SK-N-SH (cell line): ENCODE data around the gene HDAC11. TPM values are rescaled to one million over a fixed set of nuclear protein-coding genes. Genes with fewer than 3 reads are reported as not detected.

Source experiments
- CTCF ChIA-PET: fragments of 300-600, 350-600 bp; formaldehyde crosslinking; extraction: SDS; loops from one replicate; lab custom pipeline; 2021; lab: Yijun Ruan, JAX
- POLR2A ChIA-PET: fragments of 350-600 bp; sonication (Branson Sonifier 250); formaldehyde crosslinking; extraction: SDS; loops from one replicate; lab custom pipeline; 2020; ENCODE audit warnings: antibody characterized with exemption, inconsistent platforms; lab: Yijun Ruan, JAX
- DNase-seq: peaks from one replicate; pipeline ENCODE4 v3.0.0; 2012
- H2AFZ ChIP-seq: fragments of 200-600 bp; sonication (generic); 2 replicates; pipeline ENCODE4 v1.8.1; 2016; ENCODE audit warnings: antibody characterized with exemption, mild to moderate bottlenecking, low read depth
- H3F3A ChIP-seq: fragments of 200-600 bp; sonication (generic); replicated peaks from 2 replicates; pipeline ENCODE3; 2016; ENCODE audit warnings: antibody characterized with exemption, mild to moderate bottlenecking; ENCODE audit not compliant: insufficient read depth
- H3K27ac ChIP-seq, 2 experiments: fragments of 200-500 bp in 1 of 2; fragments of 200-600 bp in 1 of 2; sonication (Bioruptor generic) in 1 of 2; sonication (generic), shearing (Covaris generic) in 1 of 2; 2 replicates each; pipeline versions ENCODE4 v1.5.1 to v1.6.1; 2014 to 2016; ENCODE audit warnings: low read depth in 2 of 2, inconsistent platforms in 1 of 2, low read length in 1 of 2, mild to moderate bottlenecking in 1 of 2, mixed read lengths in 1 of 2
- H3K27me3 ChIP-seq: fragments of 200-600 bp; sonication (generic), shearing (Covaris generic); 2 replicates; pipeline ENCODE4 v1.6.1; 2016; ENCODE audit warnings: mixed run types; ENCODE audit not compliant: insufficient read depth
- H3K36me3 ChIP-seq, 2 experiments: fragments of 200-500 bp in 1 of 2; fragments of 200-600 bp in 1 of 2; sonication (Bioruptor generic) in 1 of 2; sonication (generic) in 1 of 2; replicated peaks in 1 of 2; 2 replicates each; pipeline versions ENCODE3 to v1.5.1; 2014 to 2016; ENCODE audit warnings: low read length in 1 of 2, mild to moderate bottlenecking in 1 of 2; ENCODE audit not compliant: insufficient read depth in 2 of 2, control insufficient read depth in 1 of 2
- H3K4me1 ChIP-seq, 2 experiments: fragments of 200-500 bp in 1 of 2; fragments of 200-600 bp in 1 of 2; sonication (Bioruptor generic) in 1 of 2; sonication (generic), shearing (Covaris generic) in 1 of 2; 2 replicates each; pipeline versions ENCODE4 v1.5.1 to v1.6.1; 2014 to 2016; ENCODE audit warnings: low read depth in 1 of 2, low read length in 1 of 2, mixed run types in 1 of 2; ENCODE audit not compliant: insufficient read depth in 2 of 2, control insufficient read depth in 1 of 2
- H3K4me2 ChIP-seq: fragments of 200-600 bp; sonication (generic), shearing (Covaris generic); 2 replicates; pipeline ENCODE4 v1.6.1; 2017; ENCODE audit warnings: mixed run types
- H3K4me3 ChIP-seq, 2 experiments: fragments of 200-500 bp in 1 of 2; fragments of 200-600 bp in 1 of 2; sonication (Bioruptor generic) in 1 of 2; sonication (generic), shearing (Covaris generic) in 1 of 2; 2 replicates each; pipeline versions ENCODE4 v1.5.1 to v1.8.1; 2014 to 2016; ENCODE audit warnings: low read depth in 2 of 2, inconsistent platforms in 1 of 2, low read length in 1 of 2, mild to moderate bottlenecking in 1 of 2, mixed read lengths in 1 of 2, moderate library complexity in 1 of 2
- H3K79me2 ChIP-seq: fragments of 200-600 bp; sonication (generic); 2 replicates; pipeline ENCODE4 v1.8.1; 2017; ENCODE audit warnings: mild to moderate bottlenecking; ENCODE audit not compliant: insufficient read depth
- H3K9ac ChIP-seq: fragments of 200-600 bp; sonication (generic); 2 replicates; pipeline ENCODE4 v1.6.1; 2017; ENCODE audit warnings: mixed run types
- H3K9me2 ChIP-seq: fragments of 200-600 bp; sonication (generic); 2 replicates; pipeline ENCODE4 v1.6.1; 2017; ENCODE audit warnings: mixed run types
- H3K9me3 ChIP-seq: fragments of 200-600 bp; sonication (generic); 2 replicates; pipeline ENCODE4 v1.6.1; 2017; ENCODE audit warnings: mixed run types, mild to moderate bottlenecking, moderate library complexity
- H4K20me1 ChIP-seq: fragments of 200-600 bp; sonication (generic); 2 replicates; pipeline ENCODE4 v1.6.1; 2017; ENCODE audit warnings: mild to moderate bottlenecking, mixed run types; ENCODE audit not compliant: insufficient read depth
- CHD2 ChIP-seq: fragments of 150-350 bp; IDR thresholded peaks from 2 replicates; pipeline ENCODE4 v1.6.1; 2018; ENCODE audit warnings: low read length; ENCODE audit not compliant: partially characterized antibody
- EP300 ChIP-seq, 2 experiments: IDR thresholded peaks; 2 replicates each; pipeline versions ENCODE4 v1.4.0 to v1.6.1; 2012; ENCODE audit warnings: borderline replicate concordance in 1 of 2, low read depth in 1 of 2, low read length in 1 of 2
- FOXJ3 ChIP-seq: sonication (generic); formaldehyde crosslinking; IDR thresholded peaks from 2 replicates; pipeline ENCODE4 v1.5.1; 2020; ENCODE audit warnings: mild to moderate bottlenecking, missing genetic modification reagents
- NRF1 ChIP-seq: IDR thresholded peaks from 2 replicates; pipeline ENCODE4 v1.6.1; 2012; ENCODE audit warnings: low read depth, mild to moderate bottlenecking, low read length
- RFX5 ChIP-seq: IDR thresholded peaks from 2 replicates; pipeline ENCODE4 v1.6.1; 2012; ENCODE audit warnings: mild to moderate bottlenecking, improper control_type of control experiment, low read length
- SMC3 ChIP-seq: IDR thresholded peaks from 2 replicates; pipeline ENCODE4 v1.6.1; 2012; ENCODE audit warnings: low read depth, low read length, improper control_type of control experiment
- TEAD4 ChIP-seq: IDR thresholded peaks from 2 replicates; pipeline ENCODE4 v1.4.0; 2012; ENCODE audit warnings: mild to moderate bottlenecking, borderline replicate concordance; ENCODE audit not compliant: insufficient read depth
- WGBS: methylation state at CpG from one replicate; pipeline ENCODE4 v1.1.6; 2017; ENCODE audit warnings: low lambda C conversion rate; 5-methylcytosine and 5-hydroxymethylcytosine counted together
- polyA plus RNA-seq, 3 experiments: library from polyadenylated mRNA; depleted of rRNA; stranded (reverse); fragments of >200 nt; gene quantifications; 2 replicates each; pipeline ENCODE4 v1.2.3, GENCODE V29; 2012
- TF ChIP-seq, protein P1 (sequence below): IDR thresholded peaks from 2 replicates; pipeline ENCODE4 v1.4.0; 2012; ENCODE audit warnings: low read depth, borderline replicate concordance
- TF ChIP-seq, protein P2 (sequence below): IDR thresholded peaks from 2 replicates; pipeline ENCODE4; 2012

The HDAC11 gene
- polyA plus RNA-seq, 1 of the 3 experiments (the other 2 are of a cell fraction), result 17.5 TPM

- 58% methylated on average over 11 of the region's 13 CpGs for WGBS
- no peaks in the 10 kb centered on the region for H4K20me1 ChIP-seq
- H3K4me1 ChIP-seq, result peaks cover 0 to 5% of the 10 kb centered on the region in 2 experiments; a peak in 1 of 4 replicates
- no peaks in the 10 kb centered on the region for H3F3A ChIP-seq
- no peak overlapping the region for H3K9ac ChIP-seq
- no peak for DNase-seq
- TF ChIP-seq RFX5, result no peak
- no peak for TF ChIP-seq TEAD4
- TF ChIP-seq CHD2, result no peak
- TF ChIP-seq NRF1, result no peak
- no peak for TF ChIP-seq FOXJ3
- TF ChIP-seq, protein P1, sequence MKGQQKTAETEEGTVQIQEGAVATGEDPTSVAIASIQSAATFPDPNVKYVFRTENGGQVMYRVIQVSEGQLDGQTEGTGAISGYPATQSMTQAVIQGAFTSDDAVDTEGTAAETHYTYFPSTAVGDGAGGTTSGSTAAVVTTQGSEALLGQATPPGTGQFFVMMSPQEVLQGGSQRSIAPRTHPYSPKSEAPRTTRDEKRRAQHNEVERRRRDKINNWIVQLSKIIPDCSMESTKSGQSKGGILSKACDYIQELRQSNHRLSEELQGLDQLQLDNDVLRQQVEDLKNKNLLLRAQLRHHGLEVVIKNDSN, result no peak
- TF ChIP-seq, protein P2, sequence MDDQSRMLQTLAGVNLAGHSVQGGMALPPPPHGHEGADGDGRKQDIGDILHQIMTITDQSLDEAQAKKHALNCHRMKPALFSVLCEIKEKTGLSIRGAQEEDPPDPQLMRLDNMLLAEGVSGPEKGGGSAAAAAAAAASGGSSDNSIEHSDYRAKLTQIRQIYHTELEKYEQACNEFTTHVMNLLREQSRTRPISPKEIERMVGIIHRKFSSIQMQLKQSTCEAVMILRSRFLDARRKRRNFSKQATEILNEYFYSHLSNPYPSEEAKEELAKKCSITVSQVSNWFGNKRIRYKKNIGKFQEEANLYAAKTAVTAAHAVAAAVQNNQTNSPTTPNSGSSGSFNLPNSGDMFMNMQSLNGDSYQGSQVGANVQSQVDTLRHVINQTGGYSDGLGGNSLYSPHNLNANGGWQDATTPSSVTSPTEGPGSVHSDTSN, result no peak
- no peak overlapping the region for H3K4me3 ChIP-seq
- ChIA-PET CTCF (interaction anchor here (1.4 to 2.4 kb wide), 4 partner anchors 8 to 378 kb away, joined by 4 to 14 read pairs (median 8); no protein-coding TSS in a partner anchor), POLR2A (interaction anchor here (0.5 kb wide), 1 partner anchor 23 kb away, joined by 3 read pairs; no protein-coding TSS in a partner anchor)
- H3K4me2 ChIP-seq, result no peak overlapping the region
- H2AFZ ChIP-seq, result no peak overlapping the region
- H3K27me3 ChIP-seq, result peaks cover 22% of the 10 kb centered on the region; the same call in 1 of the 2 replicates
- no peak overlapping the region for H3K27ac ChIP-seq
- H3K36me3 ChIP-seq, result no peaks in the 10 kb centered on the region
- no peaks in the 10 kb centered on the region for H3K9me2 ChIP-seq
- no peaks in the 10 kb centered on the region for H3K9me3 ChIP-seq
- H3K79me2 ChIP-seq, result no peaks in the 10 kb centered on the region
Measured at GRCh38 chr3:13470894-13471574, 9.1 kb upstream of the HDAC11 start.

DNA sequence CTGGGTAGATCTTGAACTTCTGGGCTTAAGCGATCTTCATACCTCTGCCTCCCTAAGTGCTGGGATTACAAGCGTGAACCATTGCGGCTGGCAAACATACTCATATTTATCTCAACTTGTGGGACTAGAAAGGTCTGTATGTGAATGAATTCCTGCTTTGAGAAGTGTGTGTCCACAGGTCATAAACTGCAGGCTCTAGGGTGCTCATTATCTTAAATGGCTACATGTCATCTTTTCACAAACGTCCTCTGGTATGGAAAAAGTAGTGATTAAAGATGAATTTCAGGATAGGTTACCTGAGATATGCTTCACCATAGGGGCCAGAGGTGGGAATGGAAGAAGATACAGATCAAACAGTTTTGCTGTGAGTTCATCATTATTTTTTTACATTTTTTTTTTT lies 7.8 kb upstream of the HDAC11 start:
- Histone ChIP-seq H3K36me3 (no peaks in the 10 kb centered on the region), H3K27me3 (peaks cover 16% of the 10 kb centered on the region; the same call in 1 of the 2 replicates), H3K4me1 (peaks cover 0 to 7% of the 10 kb centered on the region in 2 experiments; a peak in 1 of 4 replicates), H3K9ac (no peak overlapping the region), H3K9me2 (no peaks in the 10 kb centered on the region), H3K4me3 (no peak overlapping the region), H3K4me2 (no peak overlapping the region), H3K27ac (no peak overlapping the region), H3K79me2 (no peaks in the 10 kb centered on the region)
- ChIA-PET POLR2A (no interaction called here), CTCF (interaction anchor here (0.7 to 2.4 kb wide), 5 partner anchors 9 to 243 kb away, joined by 3 to 14 read pairs (median 5); no protein-coding TSS in a partner anchor)
- DNase-seq, result no peak
- TF ChIP-seq EP300 (IDR thresholded peaks at IDR 0.05; ENCODE audit: borderline replicate concordance in 1 of 2, low read depth in 1 of 2, low read length in 1 of 2), result no peak
- TF ChIP-seq SMC3, result no peak
- TF ChIP-seq, all 33 proteins: peak for 0
- Histone ChIP-seq H4K20me1 (no peaks in the 10 kb centered on the region), H2AFZ (no peak overlapping the region), H3K9me3 (no peaks in the 10 kb centered on the region), H3F3A (no peaks in the 10 kb centered on the region)
- WGBS, result 74% methylated on average over 4 of the region's 4 CpGs
